Panc1 (cell line): ENCODE measurements around the gene STK11IP. TPM values are rescaled to one million over a fixed set of nuclear protein-coding genes. Genes with fewer than 3 reads are reported as not detected.

Experiments used
- ATAC-seq: fragments of 200-7000 bp; cut with Tn5 transposase; 2 replicates; pipeline ENCODE4 v1.9.1; 2020; ENCODE audit warnings: mild to moderate bottlenecking, moderate library complexity
- BruUV-seq: library from RNA; stranded (reverse); fragments of 400-500 nt; replicated peaks from 2 replicates; lab custom pipeline; 2021; lab: Mats Ljungman, UMichigan
- CTCF ChIA-PET: fragments of 300-600 bp; sonication (Branson Sonifier 250); formaldehyde crosslinking; loops from one replicate; lab custom pipeline; 2022; ENCODE audit warnings: antibody characterized with exemption; lab: Charles Lee
- POLR2A ChIA-PET: fragments of 300-600 bp; sonication (Branson Sonifier 250); formaldehyde crosslinking; loops from one replicate; lab custom pipeline; 2022; ENCODE audit warnings: antibody characterized with exemption; lab: Charles Lee
- DNase-seq: peaks from one replicate; pipeline ENCODE4 v3.0.0-alpha.2; 2010; ENCODE audit warnings: low read depth, low spot score
- H3K27ac ChIP-seq: 2 replicates; pipeline ENCODE4 v1.5.1; 2011; ENCODE audit warnings: mild to moderate bottlenecking, low read length, inconsistent platforms
- H3K27me3 ChIP-seq: fragments of 200-500 bp; sonication (Bioruptor generic); 2 replicates; pipeline ENCODE4 v1.6.0; 2014; ENCODE audit warnings: low read length, inconsistent platforms; ENCODE audit not compliant: control insufficient read depth, insufficient read depth
- H3K36me3 ChIP-seq: fragments of 200-500 bp; sonication (Bioruptor generic); 2 replicates; pipeline ENCODE4 v1.5.1; 2014; ENCODE audit warnings: inconsistent platforms, mild to moderate bottlenecking, low read length, moderate library complexity; ENCODE audit not compliant: control insufficient read depth, insufficient read depth
- H3K4me1 ChIP-seq: 2 replicates; pipeline ENCODE4 v1.5.1; 2011; ENCODE audit warnings: inconsistent platforms, mild to moderate bottlenecking, low read length, moderate library complexity; ENCODE audit not compliant: control insufficient read depth, insufficient read depth
- H3K4me3 ChIP-seq, 2 experiments: 2 replicates each; pipeline ENCODE4 v1.5.1; 2011 to 2012; ENCODE audit warnings: low read depth in 2 of 2, low read length in 2 of 2, mild to moderate bottlenecking in 2 of 2, inconsistent platforms in 1 of 2, moderate library complexity in 1 of 2
- H3K9me3 ChIP-seq: fragments of 200-500 bp; sonication (Bioruptor generic); 2 replicates; pipeline ENCODE4 v1.5.1; 2014; ENCODE audit warnings: low read depth, mild to moderate bottlenecking, inconsistent platforms, low read length, moderate library complexity; ENCODE audit not compliant: control insufficient read depth, insufficient read depth
- POLR2AphosphoS5 ChIP-seq: IDR thresholded peaks from 2 replicates; pipeline ENCODE4 v1.6.1; 2012; ENCODE audit warnings: mild to moderate bottlenecking, low read depth, low read length, moderate library complexity
- SIN3A ChIP-seq: IDR thresholded peaks from 2 replicates; pipeline ENCODE4 v1.6.1; 2012; ENCODE audit warnings: low read depth, mild to moderate bottlenecking, low read length, moderate library complexity, borderline replicate concordance; ENCODE audit not compliant: insufficient read depth
- TCF7L2 ChIP-seq: IDR thresholded peaks from 2 replicates; pipeline ENCODE4 v1.6.1; 2011; ENCODE audit warnings: mild to moderate bottlenecking, low read depth, low read length, inconsistent platforms
- in situ Hi-C: cut with HindIII; loops from 2 replicates; pipeline ENCODE4 v1.10.0; 2016; ENCODE audit warnings: low sequenced_read_pairs, low pct_unique_long_range_greater_than_20kb
- intact Hi-C: fragments of 100-400 bp; cut with micrococcal nuclease; formaldehyde crosslinking; loops from one replicate; pipeline ENCODE4 v1.10.0; 2022; ENCODE audit not compliant: unreplicated experiment
- total RNA-seq: library from RNA; stranded (reverse); gene quantifications from one replicate; pipeline ENCODE4 v1.2.1, GENCODE V29; 2021; ENCODE audit not compliant: unreplicated experiment
- TF ChIP-seq, protein P1 (sequence below): fragments of 450-650 bp; IDR thresholded peaks from 2 replicates; pipeline ENCODE4 v1.5.1; 2017; ENCODE audit warnings: mild to moderate bottlenecking
- TF ChIP-seq, protein P2 (sequence below), 2 experiments: IDR thresholded peaks; 2 replicates each; pipeline ENCODE4 v1.6.1; 2011 to 2012; ENCODE audit warnings: low read depth in 2 of 2, control low read depth in 1 of 2, low read length in 1 of 2, mild to moderate bottlenecking in 1 of 2, moderate library complexity in 1 of 2; ENCODE audit not compliant: insufficient read depth in 1 of 2

The STK11IP gene
- total RNA-seq, 1 experiment from 2014 or later = 48.2 TPM

DNA sequence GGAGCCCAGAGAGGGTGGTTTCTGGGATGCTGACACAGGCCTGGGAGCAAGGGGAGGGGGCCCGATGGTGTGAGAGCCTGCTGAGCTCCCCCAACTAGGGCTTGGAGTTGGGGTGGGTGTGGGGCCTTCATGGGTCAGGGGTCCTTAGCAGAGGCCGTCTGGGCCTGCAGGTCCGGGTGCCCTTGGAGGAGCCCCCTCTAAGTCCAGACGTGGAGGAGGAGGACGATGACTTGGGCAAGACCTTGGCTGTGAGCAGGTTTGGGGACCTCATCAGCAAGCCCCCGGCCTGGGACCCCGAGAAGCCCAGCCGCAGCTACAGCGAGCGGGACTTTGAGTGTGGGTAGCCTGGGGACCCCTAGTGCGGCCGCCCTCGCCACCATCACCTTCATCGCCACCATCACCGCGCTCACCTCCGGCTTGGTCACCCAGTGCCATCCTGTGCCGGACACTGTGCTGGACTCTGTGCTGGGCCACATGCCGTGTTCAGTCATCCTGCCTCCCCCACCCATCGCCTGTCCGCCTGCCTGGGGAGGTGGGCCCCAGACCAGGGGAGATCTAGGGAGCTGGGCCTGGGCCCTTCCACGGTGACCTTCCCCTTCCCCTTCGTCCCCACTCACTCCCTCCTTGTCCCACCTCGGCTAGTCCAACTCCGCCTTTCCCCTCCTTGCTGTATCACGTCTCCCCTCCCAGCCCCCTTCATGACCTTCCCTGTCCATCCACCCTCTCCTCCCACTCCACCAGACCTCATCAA, 30.8 kb downstream of the STK11IP start:
- CTCF ChIA-PET = interaction anchor here (0.7 kb wide), 1 partner anchor 730 kb away, joined by 4 read pairs; no protein-coding TSS in a partner anchor
- H3K4me1 ChIP-seq = peaks cover 5% of the 10 kb centered on the region
- no peaks in the 10 kb centered on the region for H3K27me3 ChIP-seq
- H3K9me3 ChIP-seq = no peaks in the 10 kb centered on the region
- H3K27ac ChIP-seq = 0 out of 2 replicates have a peak overlapping the region, but pooled peaks have one; percentile 39
- ATAC-seq = no peak
- POLR2A ChIA-PET = no interaction called here
- in situ Hi-C loops (no loop called here), intact Hi-C loops (loop anchor here (5.0 kb wide), 1 partner anchor 86 kb away; the partner anchor contains the start of genes CHPF and TMEM198)
- H3K36me3 ChIP-seq = no peaks in the 10 kb centered on the region
- TF ChIP-seq SIN3A = no peak
- TF ChIP-seq, protein P1, sequence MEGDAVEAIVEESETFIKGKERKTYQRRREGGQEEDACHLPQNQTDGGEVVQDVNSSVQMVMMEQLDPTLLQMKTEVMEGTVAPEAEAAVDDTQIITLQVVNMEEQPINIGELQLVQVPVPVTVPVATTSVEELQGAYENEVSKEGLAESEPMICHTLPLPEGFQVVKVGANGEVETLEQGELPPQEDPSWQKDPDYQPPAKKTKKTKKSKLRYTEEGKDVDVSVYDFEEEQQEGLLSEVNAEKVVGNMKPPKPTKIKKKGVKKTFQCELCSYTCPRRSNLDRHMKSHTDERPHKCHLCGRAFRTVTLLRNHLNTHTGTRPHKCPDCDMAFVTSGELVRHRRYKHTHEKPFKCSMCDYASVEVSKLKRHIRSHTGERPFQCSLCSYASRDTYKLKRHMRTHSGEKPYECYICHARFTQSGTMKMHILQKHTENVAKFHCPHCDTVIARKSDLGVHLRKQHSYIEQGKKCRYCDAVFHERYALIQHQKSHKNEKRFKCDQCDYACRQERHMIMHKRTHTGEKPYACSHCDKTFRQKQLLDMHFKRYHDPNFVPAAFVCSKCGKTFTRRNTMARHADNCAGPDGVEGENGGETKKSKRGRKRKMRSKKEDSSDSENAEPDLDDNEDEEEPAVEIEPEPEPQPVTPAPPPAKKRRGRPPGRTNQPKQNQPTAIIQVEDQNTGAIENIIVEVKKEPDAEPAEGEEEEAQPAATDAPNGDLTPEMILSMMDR = no peak
- TF ChIP-seq POLR2AphosphoS5 = no peak
- no peak for TF ChIP-seq TCF7L2
- TF ChIP-seq, protein P2, sequence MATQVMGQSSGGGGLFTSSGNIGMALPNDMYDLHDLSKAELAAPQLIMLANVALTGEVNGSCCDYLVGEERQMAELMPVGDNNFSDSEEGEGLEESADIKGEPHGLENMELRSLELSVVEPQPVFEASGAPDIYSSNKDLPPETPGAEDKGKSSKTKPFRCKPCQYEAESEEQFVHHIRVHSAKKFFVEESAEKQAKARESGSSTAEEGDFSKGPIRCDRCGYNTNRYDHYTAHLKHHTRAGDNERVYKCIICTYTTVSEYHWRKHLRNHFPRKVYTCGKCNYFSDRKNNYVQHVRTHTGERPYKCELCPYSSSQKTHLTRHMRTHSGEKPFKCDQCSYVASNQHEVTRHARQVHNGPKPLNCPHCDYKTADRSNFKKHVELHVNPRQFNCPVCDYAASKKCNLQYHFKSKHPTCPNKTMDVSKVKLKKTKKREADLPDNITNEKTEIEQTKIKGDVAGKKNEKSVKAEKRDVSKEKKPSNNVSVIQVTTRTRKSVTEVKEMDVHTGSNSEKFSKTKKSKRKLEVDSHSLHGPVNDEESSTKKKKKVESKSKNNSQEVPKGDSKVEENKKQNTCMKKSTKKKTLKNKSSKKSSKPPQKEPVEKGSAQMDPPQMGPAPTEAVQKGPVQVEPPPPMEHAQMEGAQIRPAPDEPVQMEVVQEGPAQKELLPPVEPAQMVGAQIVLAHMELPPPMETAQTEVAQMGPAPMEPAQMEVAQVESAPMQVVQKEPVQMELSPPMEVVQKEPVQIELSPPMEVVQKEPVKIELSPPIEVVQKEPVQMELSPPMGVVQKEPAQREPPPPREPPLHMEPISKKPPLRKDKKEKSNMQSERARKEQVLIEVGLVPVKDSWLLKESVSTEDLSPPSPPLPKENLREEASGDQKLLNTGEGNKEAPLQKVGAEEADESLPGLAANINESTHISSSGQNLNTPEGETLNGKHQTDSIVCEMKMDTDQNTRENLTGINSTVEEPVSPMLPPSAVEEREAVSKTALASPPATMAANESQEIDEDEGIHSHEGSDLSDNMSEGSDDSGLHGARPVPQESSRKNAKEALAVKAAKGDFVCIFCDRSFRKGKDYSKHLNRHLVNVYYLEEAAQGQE (IDR thresholded peaks at IDR 0.05; ENCODE audit: insufficient read depth in 1 of 2, low read depth in 2 of 2, low read length in 1 of 2) = no peak
- BruUV-seq = no TSS peak
- DNase-seq = no peak
- H3K4me3 ChIP-seq = peak overlapping the region; percentile 49 to 56

DNA sequence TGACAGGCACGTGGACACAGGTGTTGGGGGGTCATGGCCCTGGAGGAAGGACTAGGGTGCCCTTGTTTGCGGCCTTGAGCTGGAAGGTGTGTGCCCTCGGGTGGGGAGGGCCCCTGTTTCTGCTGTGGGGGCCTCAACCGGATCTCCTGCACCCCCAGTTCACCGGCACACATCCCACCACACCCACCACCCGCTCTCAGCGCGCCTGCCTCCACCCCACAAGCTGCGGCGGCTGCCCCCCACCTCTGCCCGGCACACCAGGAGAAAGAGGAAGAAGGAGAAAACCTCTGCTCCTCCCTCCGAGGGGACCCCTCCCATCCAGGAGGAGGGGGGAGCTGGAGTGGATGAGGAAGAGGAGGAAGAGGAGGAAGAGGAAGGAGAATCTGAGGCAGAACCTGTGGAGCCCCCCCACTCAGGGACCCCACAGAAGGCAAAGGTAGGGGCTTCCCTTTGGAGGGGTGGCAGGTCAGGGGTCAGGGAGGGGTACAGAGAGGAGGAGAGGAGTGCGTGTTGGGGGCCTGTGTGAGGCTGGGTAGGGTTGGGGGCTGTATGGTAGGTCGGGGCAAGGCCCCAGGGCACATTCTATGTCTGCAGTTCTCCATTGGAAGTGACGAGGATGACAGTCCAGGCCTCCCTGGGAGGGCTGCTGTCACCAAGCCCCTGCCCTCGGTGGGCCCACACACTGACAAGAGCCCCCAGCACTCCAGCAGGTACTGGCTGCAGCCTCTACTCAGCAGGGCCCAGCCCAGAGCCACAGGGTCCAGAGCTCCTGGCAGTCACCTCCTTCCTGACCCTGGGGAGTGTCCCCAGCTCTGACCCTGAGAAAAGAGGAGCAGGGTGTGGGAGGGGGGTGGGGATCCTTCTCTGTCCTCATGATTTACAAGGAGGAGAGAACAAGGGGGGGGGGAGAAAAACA, 31.6 kb downstream of the STK11IP start:
- H3K27ac ChIP-seq = no peak overlapping the region
- no peaks in the 10 kb centered on the region for H3K9me3 ChIP-seq
- no peak overlapping the region for H3K4me3 ChIP-seq
- CTCF ChIA-PET = interaction anchor here (0.7 kb wide), 1 partner anchor 731 kb away, joined by 4 read pairs; no protein-coding TSS in a partner anchor
- H3K4me1 ChIP-seq = peaks cover 5% of the 10 kb centered on the region
- POLR2A ChIA-PET = no interaction called here
- no peak for DNase-seq
- no peaks in the 10 kb centered on the region for H3K36me3 ChIP-seq
- TF ChIP-seq SIN3A (no peak), POLR2AphosphoS5 (no peak), TCF7L2 (no peak)
- TF ChIP-seq, protein P2 (IDR thresholded peaks at IDR 0.05; ENCODE audit: insufficient read depth in 1 of 2, low read depth in 2 of 2, low read length in 1 of 2) = no peak
- TF ChIP-seq, protein P1 = no peak
- in situ Hi-C loops (no loop called here), intact Hi-C loops (loop anchor here (5.0 kb wide), 1 partner anchor 87 kb away; the partner anchor contains the start of genes CHPF and TMEM198)
- no peak for ATAC-seq
- BruUV-seq = no TSS peak
- H3K27me3 ChIP-seq = no peaks in the 10 kb centered on the region
